HepG2 (cell line): ENCODE measurements around the gene PLEKHA5. TPM values are rescaled to one million over a fixed set of nuclear protein-coding genes. Genes with fewer than 3 reads are reported as not detected.

Experiments used
- ATAC-seq: fragments of 200-7000 bp; cut with Tn5 transposase; 3 replicates; pipeline ENCODE4 v1.9.1; 2020; ENCODE audit warnings: mild to moderate bottlenecking, moderate library complexity
- BruUV-seq: library from RNA; stranded (reverse); fragments of 400-500 nt; replicated peaks from 2 replicates; lab custom pipeline; 2021; lab: Mats Ljungman, UMichigan
- CTCF ChIA-PET: fragments of 300-600 bp; formaldehyde crosslinking; extraction: SDS; loops from one replicate; lab custom pipeline; 2021; ENCODE audit warnings: low total read pairs, inconsistent platforms, low intra/inter-chr PET ratio; lab: Yijun Ruan, JAX
- POLR2A ChIA-PET: fragments of 350-600 bp; sonication (Branson Sonifier 250); formaldehyde crosslinking; loops from one replicate; lab custom pipeline; 2020; ENCODE audit warnings: antibody characterized with exemption, inconsistent platforms; lab: Yijun Ruan, JAX
- DNase-seq: peaks from one replicate; pipeline ENCODE4 v3.0.0-alpha.2; 2015; ENCODE audit warnings: low spot score
- FAIRE-seq: peaks from 3 replicates; lab custom pipeline; 2011; peaks lifted over from hg19 to GRCh38; lab: Jason Lieb, UNC
- H2AFZ ChIP-seq: one replicate; pipeline ENCODE4 v1.6.1; 2011; ENCODE audit warnings: low read length, inconsistent platforms
- H3K27ac ChIP-seq: fragments of 300-600 bp; 3 replicates; pipeline ENCODE4 v1.8.0; 2011; ENCODE audit warnings: mixed run types, mild to moderate bottlenecking, mixed read lengths, low read length, inconsistent platforms; ENCODE audit not compliant: insufficient read depth; ENCODE audit errors: extremely low read length
- H3K27me3 ChIP-seq, 2 experiments: fragments of 200-600 bp in 1 of 2; 2 replicates in 1 of 2; 3 replicates in 1 of 2; pipeline versions ENCODE4 v1.6.0 to v1.8.0; 2011; ENCODE audit warnings: low read length in 2 of 2, mild to moderate bottlenecking in 2 of 2, moderate library complexity in 2 of 2, inconsistent platforms in 1 of 2; ENCODE audit not compliant: insufficient read depth in 2 of 2, control insufficient read depth in 1 of 2
- H3K36me3 ChIP-seq, 2 experiments: fragments of 200-600 bp in 1 of 2; replicated peaks in 1 of 2; 2 replicates in 1 of 2; 3 replicates in 1 of 2; pipeline versions ENCODE4 v1.5.1 to v1.8.0; 2011; ENCODE audit warnings: low read length in 2 of 2, inconsistent platforms in 1 of 2; ENCODE audit not compliant: insufficient read depth in 2 of 2, control insufficient read depth in 1 of 2
- H3K4me1 ChIP-seq: 2 replicates; pipeline ENCODE4 v1.5.1; 2012; ENCODE audit warnings: low read length, inconsistent platforms; ENCODE audit not compliant: insufficient read depth
- H3K4me2 ChIP-seq: 2 replicates; pipeline ENCODE4 v1.6.0; 2011; ENCODE audit warnings: low read depth, low read length, inconsistent platforms
- H3K4me3 ChIP-seq, 3 experiments: fragments of 200-600 bp in 1 of 3; sonication (generic), shearing (Covaris generic) in 1 of 3; replicated peaks in 1 of 3; 2 replicates each; pipeline ENCODE4 v1.5.1; 2011 to 2016; ENCODE audit warnings: low read length in 3 of 3, inconsistent platforms in 2 of 3, low read depth in 2 of 3, mild to moderate bottlenecking in 2 of 3, control low read depth in 1 of 3, mixed read lengths in 1 of 3; ENCODE audit not compliant: insufficient read depth in 1 of 3
- H3K79me2 ChIP-seq: one replicate; pipeline ENCODE4 v1.6.1; 2011; ENCODE audit warnings: low read length, inconsistent platforms; ENCODE audit not compliant: insufficient read depth
- H3K9ac ChIP-seq: 2 replicates; pipeline ENCODE4 v1.6.0; 2011; ENCODE audit warnings: mild to moderate bottlenecking, low read depth, low read length, inconsistent platforms; ENCODE audit not compliant: insufficient read depth
- H3K9me3 ChIP-seq: 2 replicates; pipeline ENCODE4 v1.5.1; 2012; ENCODE audit warnings: mild to moderate bottlenecking, low read length
- H4K20me1 ChIP-seq: 2 replicates; pipeline ENCODE4 v1.6.0; 2011; ENCODE audit warnings: inconsistent platforms, mild to moderate bottlenecking, low read length, moderate library complexity; ENCODE audit not compliant: insufficient read depth
- CAMTA2 ChIP-seq: sonication (generic); formaldehyde crosslinking; IDR thresholded peaks from 2 replicates; pipeline ENCODE4 v1.4.0; 2020; ENCODE audit warnings: mild to moderate bottlenecking, missing genetic modification reagents, borderline replicate concordance
- CENPX ChIP-seq: sonication (generic); formaldehyde crosslinking; IDR thresholded peaks from 2 replicates; pipeline ENCODE4 v1.9.0; 2021; ENCODE audit warnings: mild to moderate bottlenecking, missing genetic modification reagents, moderate library complexity
- CHCHD3 ChIP-seq: sonication (generic); formaldehyde crosslinking; IDR thresholded peaks from 2 replicates; pipeline ENCODE4 v1.8.0; 2022; ENCODE audit warnings: mild to moderate bottlenecking, missing genetic modification reagents, moderate library complexity
- HIVEP1 ChIP-seq: sonication (generic); formaldehyde crosslinking; IDR thresholded peaks from 2 replicates; pipeline ENCODE4 v1.4.0; 2020; ENCODE audit warnings: mild to moderate bottlenecking, missing genetic modification reagents
- MED1 ChIP-seq: sonication (generic); formaldehyde crosslinking; IDR thresholded peaks from 2 replicates; pipeline ENCODE4 v1.4.0; 2020; ENCODE audit warnings: missing genetic modification reagents
- PCBP1 ChIP-seq: fragments of 200-400 bp; formaldehyde crosslinking; IDR thresholded peaks from 2 replicates; pipeline ENCODE4 v1.6.1; 2017; ENCODE audit warnings: mild to moderate bottlenecking, low read depth, low read length, borderline replicate concordance
- PITX1 ChIP-seq: sonication (generic); formaldehyde crosslinking; IDR thresholded peaks from 2 replicates; pipeline ENCODE4 v1.5.1; 2020; ENCODE audit warnings: mild to moderate bottlenecking, missing genetic modification reagents
- SATB2 ChIP-seq: sonication (generic); formaldehyde crosslinking; IDR thresholded peaks from 2 replicates; pipeline ENCODE4 v1.5.0; 2020; ENCODE audit warnings: missing genetic modification reagents
- THAP8 ChIP-seq: sonication (generic); formaldehyde crosslinking; IDR thresholded peaks from 2 replicates; pipeline ENCODE4 v1.5.1; 2020; ENCODE audit warnings: missing genetic modification reagents, mild to moderate bottlenecking, borderline replicate concordance
- ZFP41 ChIP-seq: sonication (generic); formaldehyde crosslinking; IDR thresholded peaks from 2 replicates; pipeline ENCODE4 v1.4.0; 2020; ENCODE audit warnings: mild to moderate bottlenecking, missing genetic modification reagents, borderline replicate concordance
- ZGPAT ChIP-seq: IDR thresholded peaks from 2 replicates; pipeline ENCODE4 v1.6.1; 2016; ENCODE audit warnings: mild to moderate bottlenecking
- ZMYM3 ChIP-seq: sonication (generic); formaldehyde crosslinking; IDR thresholded peaks from 2 replicates; pipeline ENCODE4 v1.5.1; 2020; ENCODE audit warnings: mild to moderate bottlenecking, missing genetic modification reagents
- ZNF7 ChIP-seq: IDR thresholded peaks from 2 replicates; pipeline ENCODE4 v1.6.1; 2016; ENCODE audit warnings: missing biosample characterization, missing genetic modification reagents
- ZNF891 ChIP-seq: sonication (generic); formaldehyde crosslinking; IDR thresholded peaks from 2 replicates; pipeline ENCODE4 v1.5.0; 2020; ENCODE audit warnings: mild to moderate bottlenecking, missing genetic modification reagents
- ZZZ3 ChIP-seq: sonication (generic); formaldehyde crosslinking; IDR thresholded peaks from 2 replicates; pipeline ENCODE4 v1.4.0; 2020; ENCODE audit warnings: missing genetic modification reagents, mild to moderate bottlenecking, borderline replicate concordance
- WGBS: methylation state at CpG from one replicate; pipeline ENCODE4 v1.1.6; 2017; ENCODE audit warnings: low lambda C conversion rate; 5-methylcytosine and 5-hydroxymethylcytosine counted together
- in situ Hi-C: cut with HindIII; loops from 2 replicates; pipeline ENCODE4 v1.10.0; 2017; ENCODE audit warnings: low pct_unique_long_range_greater_than_20kb; ENCODE audit not compliant: extremely low pct_ligation_motif_present
- intact Hi-C: fragments of 100-400 bp; cut with micrococcal nuclease; formaldehyde crosslinking; loops from one replicate; pipeline ENCODE4 v1.10.0; 2022; ENCODE audit not compliant: unreplicated experiment
- polyA plus RNA-seq, 8 experiments: library from polyadenylated mRNA; depleted of rRNA in 3 of 8; stranded (reverse) in 7 of 8; unstranded in 1 of 8; fragments of >200 nt; fragmentation: Illumina TruSeq in 4 of 8; extraction: Trizol in 4 of 8; gene quantifications; 2 replicates each; pipeline versions ENCODE4 v1.2.1 to v1.2.3, GENCODE V29; 2011 to 2016; ENCODE audit warnings: low read depth in 4 of 8, missing spikeins in 1 of 8, mixed read lengths in 1 of 8; ENCODE audit not compliant: insufficient read depth in 1 of 8
- total RNA-seq, 5 experiments: library from RNA; depleted of rRNA; stranded (reverse); fragments of >200 nt; fragmentation: Illumina TruSeq; extraction: Trizol; gene quantifications; 2 replicates each; pipeline ENCODE4 v1.2.3, GENCODE V29; 2016; ENCODE audit warnings: low read depth in 1 of 5

Gene PLEKHA5
- total and polyA plus RNA-seq, 2 of the 13 experiments (the other 11 are each of a cell fraction or from before 2014, with no cell fraction given): 4.2 to 15.4 TPM

- TF ChIP-seq ZZZ3 (CRISPR knock-in tag) (no peak), ZFP41 (CRISPR knock-in tag) (no peak), MED1 (CRISPR knock-in tag) (no peak), ZNF891 (CRISPR knock-in tag) (no peak), ZNF7 (no peak), CENPX (CRISPR knock-in tag) (no peak), CHCHD3 (no peak), HIVEP1 (CRISPR knock-in tag) (no peak), SATB2 (CRISPR knock-in tag) (no peak), CAMTA2 (CRISPR knock-in tag) (no peak), ZMYM3 (no peak), THAP8 (CRISPR knock-in tag) (no peak), ZGPAT (CRISPR knock-in tag) (no peak), PITX1 (CRISPR knock-in tag) (no peak), PCBP1 (no peak)
- ChIA-PET POLR2A (no interaction called here), CTCF (no interaction called here)
- no peak for DNase-seq
- Histone ChIP-seq H3K4me1 (peaks cover 20% of the 10 kb centered on the region), H3K36me3 (no peaks in the 10 kb centered on the region), H3K9ac (no peak overlapping the region), H3K9me3 (no peaks in the 10 kb centered on the region), H4K20me1 (0 out of 2 replicates have a peak, but pooled peaks cover 2% of the 10 kb centered on the region), H3K79me2 (no peaks in the 10 kb centered on the region), H3K27ac (no peak overlapping the region), H3K27me3 (no peaks in the 10 kb centered on the region), H2AFZ (no peak overlapping the region), H3K4me3 (no peak overlapping the region), H3K4me2 (no peak overlapping the region)
- intact Hi-C loops (no loop called here), in situ Hi-C loops (no loop called here)
- ATAC-seq: no peak
- FAIRE-seq: no peak
- no TSS peak for BruUV-seq
- 91% methylated on average over 5 of the region's 5 CpGs for WGBS
Observed at GRCh38 chr12:19239102-19239501, 109.6 kb downstream of the PLEKHA5 start.
